ENCODE data around the gene GRIA2.

The GRIA2 gene

DNA sequence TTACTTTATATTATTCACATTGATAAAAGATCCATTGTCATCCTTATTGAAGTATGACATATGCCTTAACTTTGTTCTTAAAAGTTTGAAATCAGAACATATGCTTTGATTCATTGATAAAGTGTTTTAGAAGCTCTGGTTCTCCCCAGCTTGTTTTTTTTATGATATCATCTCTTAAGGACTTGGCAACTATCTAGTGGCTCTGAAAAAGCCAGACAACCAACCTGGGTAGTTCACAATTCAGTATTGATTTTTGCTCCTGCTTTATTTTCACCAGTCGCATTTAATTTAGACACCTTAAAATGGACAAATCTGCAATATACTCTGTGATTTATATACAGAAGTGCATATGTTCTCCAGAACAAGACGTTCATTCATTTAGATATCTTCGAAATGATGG lies 70.1 kb downstream of the GRIA2 start:
- Histone ChIP-seq H2AFZ (ENCODE audit: low read length) (no peak overlapping the region), H4K20me1 (ENCODE audit: insufficient read depth, low read length) (no peaks in the 10 kb centered on the region), H3K4me1 (ENCODE audit: insufficient read depth, low read length, severe bottlenecking) (no peaks in the 10 kb centered on the region), H3K4me2 (ENCODE audit: low read length) (no peak overlapping the region), H3F3A (ENCODE audit: insufficient read depth, low read length) (no peaks in the 10 kb centered on the region), H3K27ac (ENCODE audit: low read depth, low read length, poor library complexity, severe bottlenecking) (no peak overlapping the region), H3K9ac (ENCODE audit: low read length) (no peak overlapping the region), H3K27me3 (ENCODE audit: insufficient read depth, low read length) (no peaks in the 10 kb centered on the region), H3K9me3 (ENCODE audit: low read length) (no peaks in the 10 kb centered on the region), H3K36me3 (ENCODE audit: insufficient read depth, low read length) (no peaks in the 10 kb centered on the region), H3K4me3 (ENCODE audit: low read depth, low read length, poor library complexity, severe bottlenecking) (no peak overlapping the region), H3K9me2 (ENCODE audit: low read depth, low read length) (no peaks in the 10 kb centered on the region), H3K79me2 (ENCODE audit: insufficient read depth, low read length) (no peaks in the 10 kb centered on the region)
- no peak for TF ChIP-seq EZH2 (IDR thresholded peaks at IDR 0.05; ENCODE audit: borderline replicate concordance, low read length)
- TF ChIP-seq, protein P1, sequence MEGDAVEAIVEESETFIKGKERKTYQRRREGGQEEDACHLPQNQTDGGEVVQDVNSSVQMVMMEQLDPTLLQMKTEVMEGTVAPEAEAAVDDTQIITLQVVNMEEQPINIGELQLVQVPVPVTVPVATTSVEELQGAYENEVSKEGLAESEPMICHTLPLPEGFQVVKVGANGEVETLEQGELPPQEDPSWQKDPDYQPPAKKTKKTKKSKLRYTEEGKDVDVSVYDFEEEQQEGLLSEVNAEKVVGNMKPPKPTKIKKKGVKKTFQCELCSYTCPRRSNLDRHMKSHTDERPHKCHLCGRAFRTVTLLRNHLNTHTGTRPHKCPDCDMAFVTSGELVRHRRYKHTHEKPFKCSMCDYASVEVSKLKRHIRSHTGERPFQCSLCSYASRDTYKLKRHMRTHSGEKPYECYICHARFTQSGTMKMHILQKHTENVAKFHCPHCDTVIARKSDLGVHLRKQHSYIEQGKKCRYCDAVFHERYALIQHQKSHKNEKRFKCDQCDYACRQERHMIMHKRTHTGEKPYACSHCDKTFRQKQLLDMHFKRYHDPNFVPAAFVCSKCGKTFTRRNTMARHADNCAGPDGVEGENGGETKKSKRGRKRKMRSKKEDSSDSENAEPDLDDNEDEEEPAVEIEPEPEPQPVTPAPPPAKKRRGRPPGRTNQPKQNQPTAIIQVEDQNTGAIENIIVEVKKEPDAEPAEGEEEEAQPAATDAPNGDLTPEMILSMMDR (IDR thresholded peaks at IDR 0.05; ENCODE audit: low read length), result no peak

DNA sequence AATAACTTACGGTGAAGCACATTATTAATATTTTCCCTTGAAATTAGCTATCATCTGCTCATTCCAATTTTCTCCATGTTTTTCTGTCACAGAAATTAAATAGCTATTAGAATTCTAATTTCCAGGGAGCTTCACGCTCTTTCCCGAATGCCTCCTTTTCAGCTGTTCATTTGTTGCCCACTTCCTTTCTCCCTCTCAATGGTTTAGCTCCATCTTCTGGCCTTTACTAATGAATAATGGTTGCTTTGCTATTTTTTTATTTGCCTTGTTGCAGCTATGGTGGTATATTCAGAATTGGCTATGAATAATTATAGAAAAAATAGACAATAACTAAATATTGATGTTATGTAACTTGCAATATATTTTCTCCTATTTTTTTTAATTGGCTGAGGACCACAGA lies 70.5 kb downstream of the GRIA2 start:
- Histone ChIP-seq H3K27ac (ENCODE audit: low read depth, low read length, poor library complexity, severe bottlenecking) (no peak overlapping the region), H3K27me3 (ENCODE audit: insufficient read depth, low read length) (no peaks in the 10 kb centered on the region), H4K20me1 (ENCODE audit: insufficient read depth, low read length) (no peaks in the 10 kb centered on the region), H3K9me2 (ENCODE audit: low read depth, low read length) (no peaks in the 10 kb centered on the region), H3K9me3 (ENCODE audit: low read length) (no peaks in the 10 kb centered on the region), H2AFZ (ENCODE audit: low read length) (no peak overlapping the region), H3K79me2 (ENCODE audit: insufficient read depth, low read length) (no peaks in the 10 kb centered on the region), H3K4me2 (ENCODE audit: low read length) (no peak overlapping the region), H3K4me3 (ENCODE audit: low read depth, low read length, poor library complexity, severe bottlenecking) (no peak overlapping the region), H3K4me1 (ENCODE audit: insufficient read depth, low read length, severe bottlenecking) (no peaks in the 10 kb centered on the region), H3K9ac (ENCODE audit: low read length) (no peak overlapping the region), H3K36me3 (ENCODE audit: insufficient read depth, low read length) (no peaks in the 10 kb centered on the region), H3F3A (ENCODE audit: insufficient read depth, low read length) (no peaks in the 10 kb centered on the region)
- TF ChIP-seq, protein P1 (IDR thresholded peaks at IDR 0.05; ENCODE audit: low read length), result no peak
- TF ChIP-seq EZH2 (IDR thresholded peaks at IDR 0.05; ENCODE audit: borderline replicate concordance, low read length), result no peak

DNA sequence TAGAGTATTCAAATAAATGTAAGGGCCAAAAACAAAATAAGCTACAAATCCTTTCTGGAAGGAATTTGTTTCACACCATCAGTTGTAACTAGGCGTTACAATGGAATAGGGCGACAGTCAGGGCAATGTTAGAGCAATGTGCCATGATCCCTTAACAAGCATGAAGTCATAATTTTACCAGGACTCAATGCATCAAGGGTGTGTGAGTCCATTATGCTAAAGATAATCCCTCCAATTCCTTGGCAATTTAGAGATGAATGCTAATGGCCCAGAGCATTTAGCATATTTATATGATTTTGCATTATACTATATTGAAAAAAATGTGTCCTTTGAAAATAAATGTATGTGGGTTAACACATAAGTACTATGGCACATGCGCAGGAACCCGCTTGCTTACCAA lies 73.1 kb downstream of the GRIA2 start:
- Histone ChIP-seq H3K4me3 (ENCODE audit: low read depth, low read length, poor library complexity, severe bottlenecking) (no peak overlapping the region), H3K36me3 (ENCODE audit: insufficient read depth, low read length) (no peaks in the 10 kb centered on the region), H3K27me3 (ENCODE audit: insufficient read depth, low read length) (no peaks in the 10 kb centered on the region), H2AFZ (ENCODE audit: low read length) (no peak overlapping the region), H3K9me2 (ENCODE audit: low read depth, low read length) (no peaks in the 10 kb centered on the region), H3K4me1 (ENCODE audit: insufficient read depth, low read length, severe bottlenecking) (no peaks in the 10 kb centered on the region), H3K79me2 (ENCODE audit: insufficient read depth, low read length) (no peaks in the 10 kb centered on the region), H3K9me3 (ENCODE audit: low read length) (no peaks in the 10 kb centered on the region), H3F3A (ENCODE audit: insufficient read depth, low read length) (no peaks in the 10 kb centered on the region), H3K9ac (ENCODE audit: low read length) (no peak overlapping the region), H4K20me1 (ENCODE audit: insufficient read depth, low read length) (no peaks in the 10 kb centered on the region), H3K4me2 (ENCODE audit: low read length) (no peak overlapping the region), H3K27ac (ENCODE audit: low read depth, low read length, poor library complexity, severe bottlenecking) (no peak overlapping the region)
- TF ChIP-seq EZH2 (IDR thresholded peaks at IDR 0.05; ENCODE audit: borderline replicate concordance, low read length), result no peak
- TF ChIP-seq, protein P1 (IDR thresholded peaks at IDR 0.05; ENCODE audit: low read length), result no peak

Measured in OCI-LY1 (cell line).